NOMO-1 treated with DMSO at 0.1 percent for 48 hours (cell line): ENCODE results near the gene CDH5.

Source experiments
- DNase-seq: peaks from one replicate; lab custom pipeline; 2025; ENCODE audit not compliant: unreplicated experiment; lab: John Stamatoyannopoulos, UW

Gene CDH5

DNA sequence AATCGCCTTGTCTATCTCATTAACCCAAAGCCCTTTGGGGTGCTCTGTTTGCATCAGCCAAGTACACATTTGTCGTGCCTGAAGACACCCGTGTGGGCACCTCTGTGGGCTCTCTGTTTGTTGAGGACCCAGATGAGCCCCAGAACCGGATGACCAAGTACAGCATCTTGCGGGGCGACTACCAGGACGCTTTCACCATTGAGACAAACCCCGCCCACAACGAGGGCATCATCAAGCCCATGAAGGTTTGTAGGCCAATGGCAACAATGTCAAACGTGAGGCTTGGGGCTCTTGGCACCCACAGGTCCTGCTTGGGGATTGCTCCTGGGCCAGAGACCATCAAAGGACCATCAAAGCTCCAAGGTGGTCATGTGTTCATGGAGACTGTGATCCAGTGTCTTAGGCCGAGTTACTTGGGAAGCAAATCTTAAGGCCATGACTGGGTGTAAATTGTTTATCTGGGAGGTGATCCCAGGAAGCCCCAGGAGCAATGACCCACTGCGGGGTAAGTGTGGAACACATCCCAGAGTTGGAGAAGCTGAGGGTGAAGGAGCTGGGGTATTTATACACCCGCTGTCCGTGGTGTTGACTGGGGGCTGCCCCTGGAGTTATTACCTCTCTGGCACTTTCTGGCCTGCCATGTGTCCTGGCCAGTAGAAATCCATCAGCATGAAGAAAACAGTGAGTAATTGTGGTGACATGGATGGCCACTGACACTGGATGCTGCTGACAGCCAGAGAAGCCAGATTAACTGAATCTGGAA, 24.0 kb downstream of the CDH5 start:
- DNase-seq: no peak

GRCh38 chr16:66391726-66392670, 25.5 kb downstream of the CDH5 start:
- no peak for DNase-seq

DNA sequence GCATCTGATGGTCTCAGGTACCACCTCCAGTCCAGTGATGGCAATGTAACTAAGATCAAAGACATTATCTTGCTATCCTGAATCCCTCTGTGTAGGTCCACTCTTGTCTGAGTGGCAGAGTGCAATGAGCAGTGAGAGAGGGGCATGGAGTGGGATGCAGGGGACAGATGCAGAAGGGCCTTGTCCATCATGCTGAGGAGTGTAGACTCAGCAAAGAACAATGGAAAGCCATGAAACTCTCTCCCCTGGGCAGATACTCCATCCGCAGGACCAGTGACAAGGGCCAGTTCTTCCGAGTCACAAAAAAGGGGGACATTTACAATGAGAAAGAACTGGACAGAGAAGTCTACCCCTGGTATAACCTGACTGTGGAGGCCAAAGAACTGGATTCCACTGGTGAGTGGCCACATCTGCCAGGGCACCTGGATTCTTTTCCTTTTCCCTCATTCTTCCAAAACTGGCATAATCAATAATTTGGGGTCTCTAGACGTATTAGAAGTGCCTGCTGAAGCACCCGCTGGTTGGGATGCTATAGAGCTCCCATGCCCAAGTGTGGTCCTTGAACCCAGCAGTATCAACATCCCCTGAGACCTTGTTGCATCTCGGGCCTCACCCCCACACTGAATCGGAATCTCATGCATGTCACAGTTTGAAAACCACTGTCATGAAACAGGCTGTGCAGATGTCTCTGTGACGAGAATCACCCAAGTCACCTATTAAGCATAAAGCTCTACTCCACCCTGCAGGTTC, 29.5 kb downstream of the CDH5 start:
- DNase-seq: no peak

DNA sequence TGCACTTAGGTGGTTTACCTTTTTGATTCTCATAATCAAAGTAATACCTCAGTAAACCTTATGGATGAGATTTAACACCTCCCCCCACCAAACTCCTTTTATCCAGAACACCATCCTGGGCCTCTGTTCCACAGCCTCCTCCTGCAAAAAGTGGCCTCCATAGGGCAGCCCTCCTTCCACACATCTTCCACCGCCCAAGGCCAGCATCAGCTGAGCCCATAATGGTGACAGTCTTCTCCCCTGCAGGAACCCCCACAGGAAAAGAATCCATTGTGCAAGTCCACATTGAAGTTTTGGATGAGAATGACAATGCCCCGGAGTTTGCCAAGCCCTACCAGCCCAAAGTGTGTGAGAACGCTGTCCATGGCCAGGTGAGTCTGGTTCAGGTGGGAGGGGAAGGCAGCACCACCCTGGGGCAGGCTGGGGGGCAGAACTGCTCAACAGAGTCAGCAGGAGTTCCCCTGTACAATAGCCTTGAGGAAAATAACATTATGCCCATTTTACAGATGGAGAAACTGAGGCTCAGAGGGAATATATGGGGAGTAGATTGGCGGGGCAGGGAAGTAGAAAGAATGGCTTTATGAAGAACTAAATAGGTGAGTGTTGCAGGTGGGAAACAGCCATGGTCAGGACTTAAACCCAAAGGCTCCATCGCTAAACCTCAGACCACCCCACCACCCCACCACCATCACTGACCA, 31.4 kb downstream of the CDH5 start:
- DNase-seq: no peak

- DNase-seq: no peak
These were observed 32.5 kb downstream of the CDH5 start for GRCh38 chr16:66399031-66399430.

DNA sequence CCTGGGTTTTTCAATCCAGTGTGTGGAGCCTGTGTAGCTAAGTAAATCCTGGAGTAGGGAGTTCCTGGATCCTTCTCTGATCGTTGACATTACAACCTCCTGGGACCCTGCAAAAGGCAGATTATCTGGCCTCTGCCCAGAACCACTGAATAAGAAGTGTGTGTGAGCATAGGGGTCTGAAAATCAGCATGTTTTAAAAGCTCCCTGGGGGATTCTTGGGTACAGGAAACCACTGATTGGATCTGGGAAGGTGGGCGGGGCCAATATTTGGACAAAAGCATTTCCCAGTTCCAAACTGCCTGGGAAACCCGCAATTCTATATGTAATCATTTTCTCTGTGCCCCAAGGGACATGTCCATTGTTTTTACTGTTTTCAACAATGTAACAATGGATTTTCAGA, 33.4 kb downstream of the CDH5 start:
- no peak for DNase-seq

GRCh38 chr16:66400503-66401380, 34.3 kb downstream of the CDH5 start:
- DNase-seq: no peak

- no peak for DNase-seq
These were observed 35.1 kb downstream of the CDH5 start for GRCh38 chr16:66401610-66402009.

GRCh38 chr16:66402166-66402565, 35.7 kb downstream of the CDH5 start:
- no peak for DNase-seq

GRCh38 chr16:66402591-66403230, 36.2 kb downstream of the CDH5 start:
- no peak for DNase-seq

- no peak for DNase-seq
These were observed 37.1 kb downstream of the CDH5 start for GRCh38 chr16:66403531-66404145.

- no peak for DNase-seq
These were observed 38.7 kb downstream of the CDH5 start for GRCh38 chr16:66405057-66405783.

DNA sequence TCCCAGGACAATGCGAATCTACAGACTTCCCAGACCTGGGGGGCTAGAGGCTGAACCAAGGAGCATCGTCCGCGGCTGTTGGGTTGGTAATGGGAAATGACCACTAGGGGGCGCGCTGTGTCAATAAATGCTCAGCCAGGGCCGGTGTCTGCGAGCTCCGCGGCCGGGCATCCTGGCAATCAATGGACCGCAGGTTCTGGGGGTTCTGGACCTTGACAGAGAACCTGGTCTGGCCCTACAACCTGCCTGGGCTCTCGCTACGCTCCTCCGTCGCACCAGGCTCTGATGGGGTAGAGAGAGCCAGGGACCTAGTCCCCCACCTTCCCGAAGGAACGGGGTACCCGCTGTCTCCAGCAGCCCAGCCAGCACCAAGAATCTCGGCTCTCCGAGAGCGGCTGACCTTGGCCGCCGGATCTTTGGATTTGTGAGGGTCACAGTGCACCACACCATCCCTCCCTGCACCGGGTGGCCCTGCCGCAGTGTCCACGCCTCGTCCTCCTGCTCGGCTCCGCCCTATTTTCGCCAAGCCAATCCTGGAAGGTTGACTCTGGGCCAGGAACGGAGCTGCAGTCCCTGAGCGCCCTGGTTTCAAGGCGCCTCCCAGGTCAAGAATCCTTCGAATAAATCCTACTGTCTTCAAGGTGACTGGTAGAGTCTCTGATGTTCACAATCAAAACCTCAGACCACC, 40.2 kb downstream of the CDH5 start:
- peak; percentile 58 for DNase-seq

GRCh38 chr16:66408163-66409048, 41.9 kb downstream of the CDH5 start:
- DNase-seq: peak; percentile 44

- no peak for DNase-seq
These were observed 42.7 kb downstream of the CDH5 start for GRCh38 chr16:66409156-66409555.

DNA sequence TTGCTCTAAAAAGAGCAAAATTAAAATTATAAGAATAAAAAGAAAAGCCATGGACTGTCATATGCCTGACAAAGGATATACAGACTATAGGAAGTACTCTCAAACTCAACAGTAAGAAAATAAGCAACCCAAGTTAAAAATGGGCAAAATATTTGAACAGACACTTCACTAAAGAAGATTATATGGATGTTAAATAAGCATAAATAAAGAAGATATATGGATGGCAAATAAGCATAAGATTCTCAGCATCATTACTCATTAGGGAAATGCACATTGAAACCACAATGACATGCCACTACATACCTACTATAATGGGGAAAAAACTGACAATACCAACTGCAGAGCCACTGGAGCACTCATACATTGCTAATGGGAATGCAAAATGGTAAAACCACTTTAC, 45.7 kb downstream of the CDH5 start:
- DNase-seq: no peak

DNA sequence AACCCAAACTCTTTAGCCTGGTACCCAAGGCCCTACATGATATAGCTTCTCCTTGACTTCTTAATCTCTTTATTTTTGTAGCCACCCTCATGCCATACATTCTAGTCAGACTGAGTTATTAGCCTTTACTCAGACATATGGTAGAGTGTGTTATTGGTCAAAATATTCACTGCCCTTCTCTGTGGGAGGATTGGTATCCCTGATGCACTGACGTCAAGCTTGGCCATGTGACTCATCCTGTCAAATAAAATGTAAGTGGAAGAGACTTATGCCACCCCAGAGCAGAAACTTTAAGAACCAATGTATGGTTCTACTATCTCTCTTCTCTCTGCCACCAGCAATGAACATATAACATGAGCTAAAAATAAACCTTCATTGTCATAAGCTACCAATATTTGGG, 48.4 kb downstream of the CDH5 start:
- no peak for DNase-seq
